Caki2 (cell line): ENCODE data around the gene CCL20. TPM values are rescaled to one million over a fixed set of nuclear protein-coding genes. Genes with fewer than 3 reads are reported as not detected.
"Not testable (repeated sequence)": the region's sequence is repeated elsewhere in the genome, so short reads cannot be mapped to it uniquely, and the experiment has no call there.

Experiments used
- DNase-seq: peaks from one replicate; pipeline ENCODE4 v3.0.0-alpha.2; 2015; ENCODE audit warnings: low read depth
- in situ Hi-C: cut with HindIII; loops from 2 replicates; pipeline ENCODE4 v1.10.0; 2016; ENCODE audit warnings: low sequenced_read_pairs, low pct_unique_long_range_greater_than_20kb, mixed read lengths
- total RNA-seq: library from RNA; depleted of rRNA; stranded (reverse); fragments of >200 nt; shearing (Covaris generic); gene quantifications from 2 replicates; pipeline ENCODE4 v1.2.3, GENCODE V29; 2014; ENCODE audit warnings: low replicate concordance

The CCL20 gene
- total RNA-seq, 1 experiment from 2014 or later, result 0.95 TPM

DNA sequence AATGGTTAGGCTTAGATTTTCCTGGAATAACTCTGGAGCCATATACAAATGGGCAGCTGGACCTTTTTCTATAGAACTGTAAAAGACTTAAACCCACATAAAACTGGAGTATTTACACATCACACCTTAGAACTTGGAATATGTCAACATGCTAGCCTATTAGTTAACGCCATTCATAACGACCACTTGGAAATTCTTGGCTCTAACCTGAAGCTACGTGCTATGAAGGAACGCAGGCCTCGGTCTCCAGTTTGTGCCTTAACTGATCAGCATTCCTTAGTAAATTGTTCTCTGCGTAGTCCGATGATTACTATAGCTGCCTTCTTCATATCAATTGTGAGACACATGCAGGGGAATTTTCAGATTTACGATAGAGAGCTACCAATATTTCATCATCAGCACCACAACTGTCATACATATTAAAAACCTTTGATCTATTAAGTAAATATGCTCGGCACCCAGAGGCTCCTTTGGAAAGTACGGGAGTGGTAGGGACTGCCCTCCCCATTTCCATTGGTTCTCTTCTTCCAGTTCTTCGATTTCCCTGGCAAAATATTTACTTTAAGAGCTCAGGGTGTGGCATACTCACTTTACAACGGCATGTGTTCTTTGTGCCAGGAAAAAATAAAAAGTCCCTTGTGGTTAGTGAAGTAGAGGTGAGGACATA, 17.5 kb upstream of the CCL20 start:
- in situ Hi-C loops, result no loop called here

GRCh38 chr2:227796768-227797167, 16.9 kb upstream of the CCL20 start:
- in situ Hi-C loops, DNase-seq: not testable (repeated sequence)

More for the DNA sequence above, 17.5 kb upstream of the CCL20 start:
- DNase-seq, result peak; percentile 59

- no peak for DNase-seq
- in situ Hi-C loops, result no loop called here
These were observed 14.4 kb upstream of the CCL20 start for GRCh38 chr2:227799202-227799601.

- in situ Hi-C loops, result no loop called here
- no peak for DNase-seq
These were observed 10.8 kb upstream of the CCL20 start for GRCh38 chr2:227802882-227803281.

GRCh38 chr2:227804975-227805374, 8.7 kb upstream of the CCL20 start:
- in situ Hi-C loops, result no loop called here

DNA sequence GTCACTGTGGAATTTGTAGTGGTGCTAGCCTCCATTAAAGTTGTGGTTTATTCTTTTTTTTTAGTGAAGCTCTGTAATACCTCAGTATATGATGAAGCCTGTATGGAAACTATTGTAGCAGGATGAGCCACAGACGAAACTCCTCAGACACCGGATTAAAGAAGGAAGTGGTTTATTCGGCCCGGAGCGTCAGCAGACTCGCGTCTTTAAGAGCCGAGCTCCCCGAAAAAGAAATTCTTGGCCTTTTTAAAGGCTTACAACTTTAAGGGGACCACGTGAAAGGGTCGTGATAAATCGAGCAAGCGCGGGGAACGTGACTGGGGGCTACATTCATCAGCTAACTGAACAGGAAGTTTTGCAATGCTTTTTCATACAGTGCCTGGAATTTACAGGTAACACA, 8.1 kb upstream of the CCL20 start:
- in situ Hi-C loops, result no loop called here
- DNase-seq, result no peak

More at GRCh38 chr2:227804975-227805374, 8.7 kb upstream of the CCL20 start:
- DNase-seq, result no peak

- in situ Hi-C loops, result no loop called here
- no peak for DNase-seq
These were observed 4.7 kb upstream of the CCL20 start for GRCh38 chr2:227808936-227809335.

- no peak for DNase-seq
- in situ Hi-C loops, result no loop called here
These were observed 1.6 kb upstream of the CCL20 start for GRCh38 chr2:227812001-227812400.

GRCh38 chr2:227813229-227813561, 447 bp upstream of the CCL20 start:
- no peak for DNase-seq
- in situ Hi-C loops, result no loop called here

GRCh38 chr2:227815066-227815465, 1.4 kb downstream of the CCL20 start:
- in situ Hi-C loops, result no loop called here
- DNase-seq, result no peak

DNA sequence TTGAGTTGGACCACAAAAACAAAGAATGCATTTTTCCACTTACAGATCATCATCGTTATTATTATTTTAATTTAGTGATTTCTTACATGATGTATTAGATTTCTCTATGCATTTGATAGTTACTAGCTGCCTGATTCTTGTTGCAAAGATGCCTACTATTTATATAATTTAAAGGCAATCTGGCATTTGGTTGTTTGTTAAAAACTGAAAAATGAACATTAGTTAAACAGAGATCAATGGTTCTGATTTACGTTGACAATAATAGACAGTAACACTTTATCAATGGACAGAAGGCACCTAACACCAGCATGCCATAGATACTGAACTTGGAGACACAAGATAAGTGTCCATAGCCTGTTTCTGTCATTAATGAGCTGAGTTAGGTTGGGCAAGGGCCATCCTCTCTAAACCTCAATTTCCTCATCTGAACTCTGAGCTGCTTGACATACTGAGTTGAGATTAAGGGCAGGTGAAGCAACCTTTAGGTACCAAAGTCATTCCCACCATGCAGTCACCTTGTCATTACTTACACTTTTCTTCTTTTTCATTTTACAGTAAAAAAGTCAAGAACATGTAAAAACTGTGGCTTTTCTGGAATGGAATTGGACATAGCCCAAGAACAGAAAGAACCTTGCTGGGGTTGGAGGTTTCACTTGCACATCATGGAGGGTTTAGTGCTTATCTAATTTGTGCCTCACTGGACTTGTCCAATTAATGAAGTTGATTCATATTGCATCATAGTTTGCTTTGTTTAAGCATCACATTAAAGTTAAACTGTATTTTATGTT, 3.1 kb downstream of the CCL20 start:
- in situ Hi-C loops, result no loop called here
- no peak for DNase-seq

DNA sequence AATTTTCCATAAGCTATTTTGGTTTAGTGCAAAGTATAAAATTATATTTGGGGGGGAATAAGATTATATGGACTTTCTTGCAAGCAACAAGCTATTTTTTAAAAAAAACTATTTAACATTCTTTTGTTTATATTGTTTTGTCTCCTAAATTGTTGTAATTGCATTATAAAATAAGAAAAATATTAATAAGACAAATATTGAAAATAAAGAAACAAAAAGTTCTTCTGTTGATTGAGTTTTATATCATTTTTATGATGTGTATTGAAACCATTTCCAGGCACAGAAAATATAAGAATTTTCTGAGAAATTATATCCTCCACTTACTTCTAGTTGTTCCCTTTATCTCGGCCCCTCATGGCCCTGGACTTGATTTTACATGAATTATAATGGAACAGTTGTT, 3.7 kb downstream of the CCL20 start:
- in situ Hi-C loops, result no loop called here
- DNase-seq, result no peak

- in situ Hi-C loops, result no loop called here
These were observed 4.4 kb downstream of the CCL20 start for GRCh38 chr2:227817850-227818674.

DNA sequence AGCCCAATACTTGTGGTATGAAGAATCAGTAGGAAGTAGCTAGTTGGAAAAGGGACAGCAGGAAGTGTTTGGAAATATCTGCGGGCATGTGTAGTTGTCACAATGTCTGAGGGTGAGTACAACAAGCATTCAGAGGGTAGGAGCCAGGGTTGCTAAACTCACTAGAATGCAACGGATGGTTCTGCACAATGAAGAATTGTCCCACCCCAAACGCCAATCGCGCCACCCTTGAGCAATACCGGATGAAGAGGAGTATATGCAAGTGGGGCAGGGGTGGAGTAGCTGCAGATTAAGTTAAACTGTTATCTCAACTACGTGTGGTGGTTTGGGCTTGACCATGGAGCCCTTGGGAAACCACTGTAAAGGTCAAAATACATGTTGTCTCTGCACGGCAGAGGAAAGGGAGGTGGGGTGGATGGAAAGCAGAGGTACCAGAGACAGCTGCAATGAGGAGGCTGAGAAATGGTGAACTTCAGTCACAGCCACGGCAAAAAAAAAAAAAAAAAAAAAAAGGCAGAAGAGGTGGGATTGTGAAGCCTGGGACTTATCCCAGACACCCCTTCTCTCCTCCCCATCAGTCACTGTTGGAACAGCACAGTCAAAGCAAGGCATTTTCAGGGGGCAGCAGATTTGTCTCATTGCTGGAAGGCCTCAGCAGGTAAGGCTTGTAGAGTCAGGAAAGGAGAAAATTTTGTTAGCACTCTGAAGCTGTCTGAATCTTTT, 5.2 kb downstream of the CCL20 start:
- in situ Hi-C loops, result no loop called here
- peak; percentile 70 for DNase-seq

More at GRCh38 chr2:227817850-227818674, 4.4 kb downstream of the CCL20 start:
- peak; percentile 99 for DNase-seq

DNA sequence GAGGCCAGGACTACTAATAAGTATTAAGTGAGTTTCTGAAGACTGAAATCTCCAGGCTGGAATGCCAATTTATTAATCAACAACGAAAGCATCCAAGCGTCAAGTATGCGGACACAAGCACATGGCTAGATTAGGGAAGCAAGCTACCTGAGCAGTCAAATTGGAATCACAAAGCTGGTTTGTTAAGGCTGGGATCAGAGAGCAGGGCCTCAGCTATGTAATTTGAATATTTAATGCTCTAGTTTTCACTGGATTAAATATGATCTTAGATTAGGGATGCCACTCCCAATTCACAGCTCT, 5.7 kb downstream of the CCL20 start:
- no peak for DNase-seq

GRCh38 chr2:227821043-227821942, 7.7 kb downstream of the CCL20 start:
- DNase-seq, result peak; percentile 52
- in situ Hi-C loops, result no loop called here

More for the DNA sequence above, 5.7 kb downstream of the CCL20 start:
- in situ Hi-C loops, result no loop called here

DNA sequence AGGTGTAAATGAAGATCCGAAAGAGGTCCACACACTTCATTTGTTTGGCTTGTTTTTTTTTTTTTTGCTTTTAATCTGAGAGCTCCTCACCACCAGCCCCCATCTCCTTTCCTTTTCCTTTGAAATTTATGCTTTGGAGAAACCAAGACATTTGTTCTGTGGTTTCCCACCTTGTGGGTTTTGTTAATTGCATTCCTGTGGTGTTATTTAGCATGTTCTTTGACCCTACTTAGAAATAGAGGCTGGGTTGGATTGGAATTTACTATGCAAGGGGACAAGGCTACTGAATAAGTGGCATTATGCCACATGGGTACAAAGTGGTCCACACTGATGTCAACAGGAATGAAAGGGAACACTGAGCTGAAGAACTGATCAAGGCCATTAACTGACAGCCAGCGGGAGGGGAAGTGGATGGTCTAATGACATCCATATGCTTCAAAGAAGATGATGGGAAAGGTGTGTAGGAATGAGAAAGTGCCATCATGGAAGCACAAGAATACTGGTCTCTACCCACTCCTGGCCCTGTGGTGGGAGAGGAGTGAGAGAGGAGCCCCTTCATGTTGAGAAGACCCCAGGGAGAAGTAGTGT, 8.9 kb downstream of the CCL20 start:
- DNase-seq, result peak; percentile 55
- in situ Hi-C loops, result no loop called here
